Body of pancreas (tissue), 4 donors: ENCODE measurements around the gene ZCCHC7. TPM values are rescaled to one million over a fixed set of nuclear protein-coding genes. Genes with fewer than 3 reads are reported as not detected.

Experiments used
- ATAC-seq: fragments of 150-250 bp; one replicate; pipeline ENCODE4 v1.9.1; 2016
- DNase-seq, 4 donors: peaks; one replicate each; pipeline ENCODE4 v3.0.0-alpha.2; 2019
- H3K27ac ChIP-seq, 4 donors: fragments of 200-600 bp; sonication (generic); 1 replicate in 3 of 4; 2 replicates in 1 of 4; pipeline versions ENCODE4 v1.5.1 to v1.6.1; 2016 to 2019; ENCODE audit warnings: mild to moderate bottlenecking in 1 of 4, mixed read lengths in 1 of 4, moderate library complexity in 1 of 4
- H3K27me3 ChIP-seq, 2 donors: fragments of 200-600 bp; sonication (generic); one replicate each; pipeline ENCODE4 v1.6.0; 2016; ENCODE audit warnings: mild to moderate bottlenecking in 1 of 2
- H3K36me3 ChIP-seq, 2 donors: fragments of 200-600 bp; sonication (generic); replicated peaks in 1 of 2; 2 replicates each; pipeline ENCODE4 v1.5.1; 2016; ENCODE audit warnings: low read depth in 2 of 2; ENCODE audit not compliant: insufficient read depth in 1 of 2
- H3K4me1 ChIP-seq: fragments of 200-600 bp; sonication (generic); one replicate; pipeline ENCODE4 v1.6.0; 2016
- H3K4me3 ChIP-seq, 2 donors: fragments of 200-600 bp; sonication (generic); 1 replicate in 1 of 2; 2 replicates in 1 of 2; pipeline ENCODE4 v1.5.1; 2016 to 2019
- H3K9me3 ChIP-seq, 3 donors: fragments of 200-600 bp; sonication (generic); 1 replicate in 2 of 3; 2 replicates in 1 of 3; pipeline ENCODE4 v1.5.1; 2016
- POLR2A ChIP-seq, 3 donors: fragments of 450-650 bp; IDR thresholded peaks; one replicate each; pipeline ENCODE4 v1.6.1; 2016; ENCODE audit warnings: antibody characterized with exemption in 3 of 3, mild to moderate bottlenecking in 2 of 3
- WGBS, 2 donors: methylation state at CpG; one replicate each; pipeline ENCODE4 v1.1.5; 2017; 5-methylcytosine and 5-hydroxymethylcytosine counted together
- intact Hi-C: fragments of 100-400 bp; cut with DNase I; formaldehyde crosslinking; loops from one replicate; pipeline ENCODE4 v1.15.1; 2023
- small RNA-seq: library from RNA; depleted of rRNA; stranded (forward); fragments of <200 nt; gene quantifications from one replicate; pipeline ENCODE3, GENCODE V24; 2016
- total RNA-seq, 2 donors: library from RNA; depleted of rRNA; stranded (reverse); fragments of >200 nt; gene quantifications; one replicate each; pipeline ENCODE4 v1.1.0, GENCODE V29; 2016
- TF ChIP-seq, protein P1 (sequence below), 7 experiments: fragments of 450-650 bp in 4 of 7; fragments of 200-600 bp in 3 of 7; sonication (generic) in 3 of 7; IDR thresholded peaks; one replicate each; pipeline ENCODE4 v1.5.1; 2016 to 2019; ENCODE audit warnings: antibody characterized with exemption in 7 of 7

The ZCCHC7 gene
- total RNA-seq, 2 donors from 2014 or later: 10.1 to 18.1 TPM

DNA sequence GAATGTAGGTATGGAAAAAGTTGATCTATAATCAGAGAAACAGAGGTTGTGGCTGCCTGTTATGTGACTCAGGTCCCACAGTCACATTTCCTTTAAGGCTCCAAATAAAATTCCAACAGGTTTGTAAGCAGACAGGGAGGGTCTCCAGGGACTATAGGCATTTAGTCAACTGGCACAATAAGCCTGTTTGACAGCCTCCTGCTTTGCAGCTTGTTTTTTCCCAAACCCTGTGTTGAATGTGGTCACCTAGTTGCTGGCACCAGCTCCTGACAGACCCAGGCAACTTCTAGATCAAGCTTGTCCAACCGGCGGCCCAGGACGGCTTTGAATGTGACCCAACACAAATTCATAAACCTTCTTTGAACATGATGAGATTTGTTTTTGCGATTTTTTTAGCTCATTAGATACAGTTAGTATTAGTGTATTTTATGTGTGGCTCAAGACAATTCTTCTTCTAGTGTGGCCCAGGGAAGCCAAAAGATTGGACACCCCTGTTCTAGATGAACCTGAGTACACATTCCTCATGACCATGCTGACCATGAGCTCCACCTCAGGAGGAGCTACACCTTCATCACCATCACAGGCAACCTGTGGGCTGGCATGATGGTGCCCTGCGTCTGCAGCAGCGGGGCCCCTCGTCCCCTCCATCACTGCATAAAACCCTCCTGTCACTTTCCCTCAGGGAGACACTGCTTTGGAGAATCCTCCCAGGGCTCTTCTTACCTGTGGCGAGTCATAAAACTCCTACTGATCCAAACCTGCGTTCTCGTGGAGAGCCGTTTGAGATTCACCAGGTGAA lies 286.4 kb downstream of the ZCCHC7 start:
- no peaks in the 10 kb centered on the region for H3K9me3 ChIP-seq
- TF ChIP-seq, protein P1, sequence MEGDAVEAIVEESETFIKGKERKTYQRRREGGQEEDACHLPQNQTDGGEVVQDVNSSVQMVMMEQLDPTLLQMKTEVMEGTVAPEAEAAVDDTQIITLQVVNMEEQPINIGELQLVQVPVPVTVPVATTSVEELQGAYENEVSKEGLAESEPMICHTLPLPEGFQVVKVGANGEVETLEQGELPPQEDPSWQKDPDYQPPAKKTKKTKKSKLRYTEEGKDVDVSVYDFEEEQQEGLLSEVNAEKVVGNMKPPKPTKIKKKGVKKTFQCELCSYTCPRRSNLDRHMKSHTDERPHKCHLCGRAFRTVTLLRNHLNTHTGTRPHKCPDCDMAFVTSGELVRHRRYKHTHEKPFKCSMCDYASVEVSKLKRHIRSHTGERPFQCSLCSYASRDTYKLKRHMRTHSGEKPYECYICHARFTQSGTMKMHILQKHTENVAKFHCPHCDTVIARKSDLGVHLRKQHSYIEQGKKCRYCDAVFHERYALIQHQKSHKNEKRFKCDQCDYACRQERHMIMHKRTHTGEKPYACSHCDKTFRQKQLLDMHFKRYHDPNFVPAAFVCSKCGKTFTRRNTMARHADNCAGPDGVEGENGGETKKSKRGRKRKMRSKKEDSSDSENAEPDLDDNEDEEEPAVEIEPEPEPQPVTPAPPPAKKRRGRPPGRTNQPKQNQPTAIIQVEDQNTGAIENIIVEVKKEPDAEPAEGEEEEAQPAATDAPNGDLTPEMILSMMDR (IDR thresholded peaks at IDR 0.05): no peak
- TF ChIP-seq POLR2A (IDR thresholded peaks at IDR 0.05): no peak
- WGBS, 2 donors: 62 to 71% methylated on average over 10 to 11 of the region's 11 CpGs
- H3K27me3 ChIP-seq: no peaks in the 10 kb centered on the region
- no peaks in the 10 kb centered on the region for H3K36me3 ChIP-seq
- intact Hi-C loops: no loop called here
- H3K4me3 ChIP-seq: no peak overlapping the region
- H3K4me1 ChIP-seq: peaks cover 52% of the 10 kb centered on the region
- ATAC-seq (peak; percentile 62), DNase-seq (peak; percentile 68 to 87 (median 84))
- peak overlapping the region; percentile 61 to 89 (median 86) for H3K27ac ChIP-seq

DNA sequence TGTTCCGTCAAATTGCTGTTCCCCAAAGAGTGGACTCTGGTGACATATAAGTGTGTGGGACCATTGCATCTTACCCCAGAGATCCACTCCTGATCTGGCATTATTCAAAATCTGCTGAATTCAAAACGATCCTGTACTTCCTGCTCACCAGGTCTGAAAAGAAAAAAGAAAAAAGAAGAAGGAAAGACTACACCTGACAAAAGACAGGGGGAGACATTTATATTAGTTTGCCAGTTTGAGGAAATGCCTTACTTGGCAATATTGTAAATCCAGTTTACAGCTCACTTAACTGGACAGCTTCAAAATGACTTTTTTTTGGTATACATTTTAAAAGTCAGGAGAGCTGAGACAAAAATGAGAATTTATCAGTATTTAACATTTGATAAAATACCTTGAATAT lies 287.1 kb downstream of the ZCCHC7 start:
- WGBS, 2 donors: 58 to 61% methylated on average over 2 of the region's 2 CpGs
- DNase-seq: no peak

More for the DNA sequence above, 287.1 kb downstream of the ZCCHC7 start:
- Histone ChIP-seq H3K36me3 (no peaks in the 10 kb centered on the region), H3K27me3 (no peaks in the 10 kb centered on the region), H3K4me3 (no peak overlapping the region), H3K4me1 (peaks cover 48% of the 10 kb centered on the region), H3K27ac (peak overlapping the region in 3 of 4 donors; percentile 85 to 89 (median 87)), H3K9me3 (no peaks in the 10 kb centered on the region)
- ATAC-seq: no peak
- intact Hi-C loops: no loop called here
- TF ChIP-seq, protein P1 (IDR thresholded peaks at IDR 0.05): peak in 4 of 7 experiments; percentile 22 to 45 (median 36)
- no peak for TF ChIP-seq POLR2A (IDR thresholded peaks at IDR 0.05)

Small RNA genes lying within 50 kb of the gene (small RNA-seq; reads per million reads assigned to genes)
- gene AL512604.1: not detected
- gene RF00019: not detected
- gene RNU6-677P: not detected

Other genes starting within 250 kb of the ZCCHC7 start
- gene PAX5, start 86.3 kb upstream of the ZCCHC7 start, total RNA-seq: under 1 TPM in 1 of 2 donors, not detected in 1; 0.52 TPM